Gastroesophageal sphincter (tissue), 4 donors: ENCODE data around the gene C11orf65. TPM values are rescaled to one million over a fixed set of nuclear protein-coding genes. Genes with fewer than 3 reads are reported as not detected.

Experiments
- ATAC-seq: fragments of 150-250 bp; one replicate; pipeline ENCODE4 v1.9.1; 2016; ENCODE audit warnings: mild to moderate bottlenecking, moderate library complexity
- H3K27ac ChIP-seq, 4 donors: fragments of 200-600 bp; sonication (generic) in 3 of 4; 1 replicate in 3 of 4; 2 replicates in 1 of 4; pipeline ENCODE4 v1.5.1; 2016 to 2019
- H3K27me3 ChIP-seq: fragments of 200-600 bp; sonication (generic); one replicate; pipeline ENCODE4 v1.5.1; 2019
- H3K36me3 ChIP-seq, 2 donors: fragments of 200-600 bp; sonication (generic); one replicate each; pipeline ENCODE4 v1.5.1; 2019; ENCODE audit warnings: control low read depth in 1 of 2
- H3K4me1 ChIP-seq, 3 donors: fragments of 200-600 bp; sonication (generic); 1 replicate in 2 of 3; 2 replicates in 1 of 3; pipeline ENCODE4 v1.5.1; 2016 to 2019; ENCODE audit warnings: control low read depth in 2 of 3
- H3K4me3 ChIP-seq, 2 donors: fragments of 200-600 bp; sonication (generic); one replicate each; pipeline ENCODE4 v1.5.1; 2019; ENCODE audit warnings: mild to moderate bottlenecking in 1 of 2, moderate library complexity in 1 of 2
- H3K9me3 ChIP-seq, 3 donors: fragments of 200-600 bp; sonication (generic); one replicate each; pipeline ENCODE4 v1.5.1; 2017 to 2019; ENCODE audit warnings: control low read depth in 2 of 3
- EP300 ChIP-seq: sonication (generic); formaldehyde crosslinking; IDR thresholded peaks from one replicate; pipeline ENCODE4 v1.6.1; 2017; ENCODE audit warnings: antibody characterized with exemption, mild to moderate bottlenecking
- POLR2A ChIP-seq, 2 donors: fragments of 450-650 bp; IDR thresholded peaks; one replicate each; pipeline ENCODE4 v1.6.1; 2017; ENCODE audit warnings: antibody characterized with exemption in 2 of 2, mild to moderate bottlenecking in 2 of 2, moderate library complexity in 1 of 2
- POLR2AphosphoS5 ChIP-seq: sonication (generic); formaldehyde crosslinking; IDR thresholded peaks from one replicate; pipeline ENCODE4 v1.6.1; 2017; ENCODE audit warnings: antibody characterized with exemption
- WGBS, 2 donors: methylation state at CpG; one replicate each; pipeline ENCODE4 v1.1.5; 2018; ENCODE audit warnings: low coverage in 1 of 2; 5-methylcytosine and 5-hydroxymethylcytosine counted together
- total RNA-seq, 4 donors: library from RNA; depleted of rRNA; stranded (reverse); fragments of >200 nt; gene quantifications; one replicate each; pipeline ENCODE4 v1.1.0, GENCODE V29; 2016
- TF ChIP-seq, protein P1 (sequence below), 4 experiments: fragments of 200-600 bp in 2 of 4; fragments of 450-650 bp in 2 of 4; sonication (generic) in 1 of 4; IDR thresholded peaks; one replicate each; pipeline ENCODE4 v1.5.1; 2017 to 2019; ENCODE audit warnings: antibody characterized with exemption in 4 of 4, mild to moderate bottlenecking in 2 of 4, moderate library complexity in 2 of 4

Gene C11orf65
- total RNA-seq, 4 donors from 2014 or later: 0.67 TPM; not detected in 3

DNA sequence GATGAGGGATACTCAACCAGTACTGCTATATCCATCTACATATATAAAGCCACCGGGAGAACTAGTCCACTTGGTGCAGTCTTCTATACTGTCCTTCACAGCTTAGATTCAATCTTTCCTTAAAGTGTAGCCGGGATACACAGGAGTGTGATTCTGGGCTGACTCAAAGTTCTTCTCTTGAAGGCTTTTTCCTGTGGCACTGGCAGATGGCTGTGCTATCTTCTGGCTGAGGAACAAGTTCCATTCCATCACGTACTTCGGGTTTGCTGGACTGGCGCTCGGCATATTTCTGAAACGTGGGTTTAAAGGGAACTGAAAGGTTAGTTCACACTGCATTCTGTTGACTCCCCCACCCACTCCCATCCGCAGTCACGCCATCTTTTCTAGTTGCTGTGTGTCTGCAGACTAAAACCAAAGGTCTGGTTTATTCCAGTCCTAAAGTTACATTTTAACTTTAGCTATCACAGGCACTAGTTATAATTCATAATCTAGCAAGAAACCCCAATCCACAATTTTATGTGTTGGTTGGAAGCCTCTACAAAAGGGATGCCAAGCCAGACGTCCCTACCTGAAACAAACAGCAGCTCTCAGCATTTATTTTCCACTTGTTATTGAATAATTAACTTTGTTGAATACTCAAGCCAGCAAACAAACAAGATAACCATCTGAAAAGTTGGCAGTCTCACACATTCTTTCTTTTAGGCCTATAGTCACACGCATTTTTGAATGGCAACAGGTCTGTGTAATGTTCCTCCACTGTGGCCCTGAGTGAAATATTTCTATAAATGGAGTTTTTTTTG is 7.5 kb upstream of the C11orf65 start:
- no peak overlapping the region for H3K4me3 ChIP-seq
- H3K27me3 ChIP-seq: no peaks in the 10 kb centered on the region
- peaks cover 0 to 69% of the 10 kb centered on the region in 2 donors for H3K36me3 ChIP-seq
- H3K4me1 ChIP-seq: no peaks in the 10 kb centered on the region
- H3K9me3 ChIP-seq: no peaks in the 10 kb centered on the region
- TF ChIP-seq EP300: no peak
- TF ChIP-seq, protein P1, sequence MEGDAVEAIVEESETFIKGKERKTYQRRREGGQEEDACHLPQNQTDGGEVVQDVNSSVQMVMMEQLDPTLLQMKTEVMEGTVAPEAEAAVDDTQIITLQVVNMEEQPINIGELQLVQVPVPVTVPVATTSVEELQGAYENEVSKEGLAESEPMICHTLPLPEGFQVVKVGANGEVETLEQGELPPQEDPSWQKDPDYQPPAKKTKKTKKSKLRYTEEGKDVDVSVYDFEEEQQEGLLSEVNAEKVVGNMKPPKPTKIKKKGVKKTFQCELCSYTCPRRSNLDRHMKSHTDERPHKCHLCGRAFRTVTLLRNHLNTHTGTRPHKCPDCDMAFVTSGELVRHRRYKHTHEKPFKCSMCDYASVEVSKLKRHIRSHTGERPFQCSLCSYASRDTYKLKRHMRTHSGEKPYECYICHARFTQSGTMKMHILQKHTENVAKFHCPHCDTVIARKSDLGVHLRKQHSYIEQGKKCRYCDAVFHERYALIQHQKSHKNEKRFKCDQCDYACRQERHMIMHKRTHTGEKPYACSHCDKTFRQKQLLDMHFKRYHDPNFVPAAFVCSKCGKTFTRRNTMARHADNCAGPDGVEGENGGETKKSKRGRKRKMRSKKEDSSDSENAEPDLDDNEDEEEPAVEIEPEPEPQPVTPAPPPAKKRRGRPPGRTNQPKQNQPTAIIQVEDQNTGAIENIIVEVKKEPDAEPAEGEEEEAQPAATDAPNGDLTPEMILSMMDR (IDR thresholded peaks at IDR 0.05): no peak
- TF ChIP-seq POLR2A (IDR thresholded peaks at IDR 0.05): no peak
- 88 to 92% methylated on average over 7 to 8 of the region's 11 CpGs for WGBS, 2 donors
- no peak overlapping the region for H3K27ac ChIP-seq
- no peak for ATAC-seq

DNA sequence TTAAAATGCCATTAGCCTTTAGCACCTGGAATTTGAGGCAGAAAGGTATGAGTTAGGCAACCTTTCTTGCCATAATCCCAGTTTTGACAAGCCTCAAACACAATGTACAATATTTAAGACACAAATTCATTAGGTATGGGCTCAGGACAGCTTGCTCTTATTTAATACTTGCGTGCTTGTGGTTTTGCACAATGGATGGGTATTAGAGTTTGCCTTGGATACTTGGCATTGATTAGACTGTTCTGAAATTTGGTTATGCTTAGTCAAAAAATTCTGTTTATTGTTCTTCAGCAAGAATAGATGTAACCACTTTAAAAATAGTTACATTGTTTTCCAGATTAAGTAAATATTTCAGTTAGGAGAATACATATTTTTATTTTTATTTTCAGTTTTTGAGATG is 5.4 kb upstream of the C11orf65 start:
- WGBS, 2 donors: 93 to 100% methylated on average over 1 of the region's 1 CpG
- H3K9me3 ChIP-seq: no peaks in the 10 kb centered on the region

DNA sequence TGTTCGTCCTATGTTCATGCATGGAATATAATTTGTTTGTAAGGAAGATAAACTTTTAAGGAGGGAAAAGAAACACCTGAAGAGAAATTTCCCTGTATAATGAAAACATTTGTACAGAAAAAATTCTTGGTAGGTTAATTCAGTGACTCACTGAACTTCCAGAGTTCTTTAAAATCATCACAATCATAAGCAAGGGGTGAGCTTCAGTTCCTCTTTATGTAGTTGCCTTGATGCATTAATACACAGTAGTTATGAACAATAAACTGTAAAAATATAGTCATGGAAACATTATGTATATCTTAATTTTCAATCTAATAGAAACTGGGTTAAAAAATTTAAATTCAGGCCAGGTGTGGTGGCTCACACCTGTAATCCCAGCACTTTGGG is 1.1 kb upstream of the C11orf65 start:
- H3K4me1 ChIP-seq: peaks cover 0 to 13% (median 0%) of the 10 kb centered on the region in 3 donors
- peak overlapping the region in 1 of 4 donors; percentile 97 for H3K27ac ChIP-seq
- 50 to 73% methylated on average over 1 of the region's 1 CpG for WGBS, 2 donors
- TF ChIP-seq POLR2A (IDR thresholded peaks at IDR 0.05) (no peak), POLR2AphosphoS5 (no peak), EP300 (no peak)
- TF ChIP-seq, protein P1 (IDR thresholded peaks at IDR 0.05): no peak
- no peak for ATAC-seq
- H3K9me3 ChIP-seq: no peaks in the 10 kb centered on the region
- peaks cover 0 to 5% of the 10 kb centered on the region in 2 donors for H3K36me3 ChIP-seq
- no peaks in the 10 kb centered on the region for H3K27me3 ChIP-seq
- H3K4me3 ChIP-seq: no peak overlapping the region

More for the DNA sequence above, 5.4 kb upstream of the C11orf65 start:
- TF ChIP-seq, protein P1 (IDR thresholded peaks at IDR 0.05): no peak
- no peak for TF ChIP-seq POLR2AphosphoS5
- no peak for TF ChIP-seq EP300
- no peak for TF ChIP-seq POLR2A (IDR thresholded peaks at IDR 0.05)
- no peak overlapping the region for H3K27ac ChIP-seq
- no peak for ATAC-seq
- H3K4me3 ChIP-seq: no peak overlapping the region
- peaks cover 0 to 5% (median 0%) of the 10 kb centered on the region in 3 donors for H3K4me1 ChIP-seq
- H3K36me3 ChIP-seq: peaks cover 0 to 47% of the 10 kb centered on the region in 2 donors
- H3K27me3 ChIP-seq: no peaks in the 10 kb centered on the region

DNA sequence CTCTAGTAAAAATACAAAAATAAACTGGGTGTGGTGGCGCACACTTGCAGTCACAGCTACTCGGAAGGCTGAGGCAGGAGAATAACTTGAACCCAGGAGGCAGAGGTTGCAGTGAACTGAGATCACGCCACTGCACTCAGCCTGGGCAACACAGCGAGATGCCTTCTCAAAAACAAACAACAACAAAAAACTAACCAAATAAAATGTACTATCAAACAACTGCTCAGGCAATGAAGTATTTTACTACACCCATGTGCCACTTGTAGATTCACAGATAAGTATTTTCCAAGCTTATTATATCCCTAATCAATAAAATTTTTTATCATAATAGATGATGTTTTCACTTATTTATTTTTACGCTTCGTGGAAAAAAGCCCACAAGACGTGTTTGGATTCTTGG is 924 bp downstream of the C11orf65 start:
- ATAC-seq: no peak
- Histone ChIP-seq H3K36me3 (no peaks in the 10 kb centered on the region), H3K27me3 (no peaks in the 10 kb centered on the region), H3K9me3 (no peaks in the 10 kb centered on the region), H3K4me3 (peak overlapping the region; percentile 68 to 75), H3K4me1 (peaks cover 0 to 13% (median 0%) of the 10 kb centered on the region in 3 donors), H3K27ac (peak overlapping the region; percentile 97 to 99 (median 98))
- 42 to 50% methylated on average over 5 to 7 of the region's 7 CpGs for WGBS, 2 donors
- TF ChIP-seq, protein P1 (IDR thresholded peaks at IDR 0.05): no peak
- TF ChIP-seq POLR2AphosphoS5 (no peak), EP300 (no peak), POLR2A (IDR thresholded peaks at IDR 0.05) (no peak)
